HepG2 (cell line): ENCODE results near the gene CPT1C. TPM values are rescaled to one million over a fixed set of nuclear protein-coding genes. Genes with fewer than 3 reads are reported as not detected.

Source experiments
- ATF4 ChIP-seq, 2 experiments: fragments of 450-650 bp in 1 of 2; sonication (generic) in 1 of 2; formaldehyde crosslinking; IDR thresholded peaks; 2 replicates each; pipeline versions ENCODE4 v1.5.0 to v1.8.0; 2020 to 2022; ENCODE audit warnings: mild to moderate bottlenecking in 1 of 2, missing genetic modification reagents in 1 of 2
- CREB1 ChIP-seq, 2 experiments: fragments of 450-650 bp in 1 of 2; IDR thresholded peaks; 2 replicates each; pipeline ENCODE4 v1.6.1; 2016 to 2017; ENCODE audit warnings: control low read depth in 1 of 2, mild to moderate bottlenecking in 1 of 2, missing compliant biosample characterization in 1 of 2, missing genetic modification characterization in 1 of 2
- ERF ChIP-seq: IDR thresholded peaks from 2 replicates; pipeline ENCODE4 v1.6.1; 2018; ENCODE audit warnings: missing biosample characterization, missing genetic modification reagents
- GATAD2A ChIP-seq: IDR thresholded peaks from 2 replicates; pipeline ENCODE4 v1.6.1; 2016
- GFI1 ChIP-seq: sonication (generic); formaldehyde crosslinking; IDR thresholded peaks from 2 replicates; pipeline ENCODE4 v1.5.0; 2020; ENCODE audit warnings: missing genetic modification reagents, mild to moderate bottlenecking, borderline replicate concordance
- HMGXB4 ChIP-seq, 2 experiments: sonication (generic) in 1 of 2; formaldehyde crosslinking in 1 of 2; IDR thresholded peaks; 2 replicates each; pipeline versions ENCODE4 v1.4.0 to v1.6.1; 2018 to 2020; ENCODE audit warnings: missing genetic modification reagents in 2 of 2, borderline replicate concordance in 1 of 2, low read depth in 1 of 2, mild to moderate bottlenecking in 1 of 2, missing biosample characterization in 1 of 2
- MAZ ChIP-seq, 2 experiments: sonication (generic) in 1 of 2; formaldehyde crosslinking in 1 of 2; IDR thresholded peaks; 2 replicates each; pipeline versions ENCODE4 v1.5.0 to v1.6.1; 2012 to 2020; ENCODE audit warnings: low read depth in 2 of 2, mild to moderate bottlenecking in 2 of 2, borderline replicate concordance in 1 of 2, improper control_type of control experiment in 1 of 2, low read length in 1 of 2, missing genetic modification reagents in 1 of 2, moderate library complexity in 1 of 2
- MIXL1 ChIP-seq: IDR thresholded peaks from 2 replicates; pipeline ENCODE4 v1.6.1; 2016
- NFYC ChIP-seq: IDR thresholded peaks from 2 replicates; pipeline ENCODE4 v1.6.1; 2016; ENCODE audit warnings: missing genetic modification reagents, missing compliant biosample characterization
- NR2F1 ChIP-seq, 2 experiments: fragments of 450-650 bp in 1 of 2; formaldehyde crosslinking in 1 of 2; IDR thresholded peaks; 2 replicates each; pipeline versions ENCODE4 v1.5.0 to v1.6.1; 2016 to 2020; ENCODE audit warnings: mild to moderate bottlenecking in 1 of 2, missing compliant biosample characterization in 1 of 2, missing genetic modification reagents in 1 of 2, moderate library complexity in 1 of 2
- NRL ChIP-seq: sonication (generic); formaldehyde crosslinking; IDR thresholded peaks from 2 replicates; pipeline ENCODE4 v1.5.0; 2020; ENCODE audit warnings: missing genetic modification reagents, mild to moderate bottlenecking, moderate library complexity, borderline replicate concordance
- RAD21 ChIP-seq: fragments of 450-650 bp; formaldehyde crosslinking; IDR thresholded peaks from 2 replicates; pipeline ENCODE4 v1.5.0; 2020; ENCODE audit warnings: mild to moderate bottlenecking
- SP4 ChIP-seq: sonication (generic); formaldehyde crosslinking; IDR thresholded peaks from 2 replicates; pipeline ENCODE4 v1.8.1; 2023; ENCODE audit warnings: mild to moderate bottlenecking, missing genetic modification reagents
- YY1 ChIP-seq: IDR thresholded peaks from 2 replicates; pipeline ENCODE4 v1.6.1; 2011; ENCODE audit warnings: low read length, low read depth, moderate library complexity, mild to moderate bottlenecking; ENCODE audit not compliant: insufficient read depth, insufficient replicate concordance
- ZBTB34 ChIP-seq: sonication (generic); formaldehyde crosslinking; IDR thresholded peaks from 2 replicates; pipeline ENCODE4 v1.8.0; 2022; ENCODE audit warnings: mild to moderate bottlenecking, missing genetic modification reagents
- ZFP36L2 ChIP-seq: sonication (generic); formaldehyde crosslinking; IDR thresholded peaks from 2 replicates; pipeline ENCODE4 v1.4.0; 2020; ENCODE audit warnings: missing genetic modification reagents
- ZNF143 ChIP-seq: sonication (generic); formaldehyde crosslinking; IDR thresholded peaks from 2 replicates; pipeline ENCODE4 v1.4.0; 2020; ENCODE audit warnings: missing genetic modification reagents
- ZNF281 ChIP-seq: sonication (generic); formaldehyde crosslinking; IDR thresholded peaks from 2 replicates; pipeline ENCODE4 v1.4.0; 2020; ENCODE audit warnings: missing genetic modification reagents, borderline replicate concordance
- ZNF792 ChIP-seq: IDR thresholded peaks from 2 replicates; pipeline ENCODE4 v1.6.1; 2016
- polyA plus RNA-seq, 8 experiments: library from polyadenylated mRNA; depleted of rRNA in 3 of 8; stranded (reverse) in 7 of 8; unstranded in 1 of 8; fragments of >200 nt; fragmentation: Illumina TruSeq in 4 of 8; extraction: Trizol in 4 of 8; gene quantifications; 2 replicates each; pipeline versions ENCODE4 v1.2.1 to v1.2.3, GENCODE V29; 2011 to 2016; ENCODE audit warnings: low read depth in 4 of 8, missing spikeins in 1 of 8, mixed read lengths in 1 of 8; ENCODE audit not compliant: insufficient read depth in 1 of 8
- total RNA-seq, 5 experiments: library from RNA; depleted of rRNA; stranded (reverse); fragments of >200 nt; fragmentation: Illumina TruSeq; extraction: Trizol; gene quantifications; 2 replicates each; pipeline ENCODE4 v1.2.3, GENCODE V29; 2016; ENCODE audit warnings: low read depth in 1 of 5

Gene CPT1C
- total and polyA plus RNA-seq, 2 of the 13 experiments (the other 11 are each of a cell fraction or from before 2014, with no cell fraction given) = 0.18 TPM; not detected in 1

- no peak for TF ChIP-seq ZBTB34 (CRISPR knock-in tag)
- TF ChIP-seq CREB1 (IDR thresholded peaks at IDR 0.05) = peak; percentile 37; the same call in 1 of the 2 replicates
- TF ChIP-seq CREB1 (CRISPR knock-in tag; IDR thresholded peaks at IDR 0.05) = no peak
- TF ChIP-seq ERF (CRISPR knock-in tag) = no peak
- TF ChIP-seq SP4 (CRISPR knock-in tag) = no peak
- TF ChIP-seq HMGXB4 (CRISPR knock-in tag; IDR thresholded peaks at IDR 0.05; ENCODE audit: borderline replicate concordance in 1 of 2, low read depth in 1 of 2) = peak in 1 of 2 experiments; percentile 78; a peak in 2 of 4 replicates
- no peak for TF ChIP-seq ZNF792 (CRISPR knock-in tag)
- 0 out of 2 replicates have a peak, but pooled peaks have one; percentile 33 for TF ChIP-seq GATAD2A
- TF ChIP-seq ZFP36L2 (CRISPR knock-in tag) = no peak
- TF ChIP-seq GFI1 (CRISPR knock-in tag) = 0 out of 2 replicates have a peak, but pooled peaks have one; percentile 20
- no peak for TF ChIP-seq MIXL1
- no peak for TF ChIP-seq ZNF143 (CRISPR knock-in tag)
- TF ChIP-seq RAD21 = peak; percentile 29; the same call in 1 of the 2 replicates
- TF ChIP-seq NR2F1 (CRISPR knock-in tag; IDR thresholded peaks at IDR 0.05) = peak in 1 of 2 experiments; percentile 73; a peak in 2 of 4 replicates
- TF ChIP-seq NRL (CRISPR knock-in tag) = no peak
- TF ChIP-seq MAZ (IDR thresholded peaks at IDR 0.05; ENCODE audit: borderline replicate concordance, low read depth, low read length) = peak; percentile 39; the same call in 1 of the 2 replicates
- no peak for TF ChIP-seq MAZ (CRISPR knock-in tag; IDR thresholded peaks at IDR 0.05; ENCODE audit: low read depth)
- peak; percentile 79 for TF ChIP-seq ZNF281 (CRISPR knock-in tag)
- TF ChIP-seq YY1 = peak; percentile 7
- TF ChIP-seq NFYC (CRISPR knock-in tag) = no peak
- no peak for TF ChIP-seq ATF4 (CRISPR knock-in tag; IDR thresholded peaks at IDR 0.05)
Measured at GRCh38 chr19:49677901-49678674, 12.8 kb upstream of the CPT1C start (continued).
